Stomach (tissue), 9 donors: ENCODE measurements around the gene MAGI1. TPM values are rescaled to one million over a fixed set of nuclear protein-coding genes. Genes with fewer than 3 reads are reported as not detected.

ENCODE experiments used
- DNase-seq, 2 donors: peaks; one replicate each; pipeline versions ENCODE4 v3.0.0 to v3.0.0-alpha.2; 2013 to 2019
- H3K27ac ChIP-seq, 5 donors: fragments of 200-600 bp in 4 of 5; sonication (generic) in 4 of 5; one replicate each; pipeline ENCODE4 v1.5.1; 2013 to 2019; ENCODE audit warnings: mild to moderate bottlenecking in 1 of 5, moderate library complexity in 1 of 5
- H3K27me3 ChIP-seq, 3 donors: fragments of 200-600 bp; sonication (generic); one replicate each; pipeline ENCODE4 v1.5.1; 2017 to 2019; ENCODE audit warnings: mixed run types in 1 of 3
- H3K36me3 ChIP-seq, 4 donors: fragments of 200-600 bp; sonication (generic); 1 replicate in 3 of 4; 2 replicates in 1 of 4; pipeline ENCODE4 v1.5.1; 2016 to 2019
- H3K4me1 ChIP-seq, 4 donors: fragments of 200-600 bp; sonication (generic); one replicate each; pipeline ENCODE4 v1.5.1; 2016 to 2019
- H3K4me3 ChIP-seq, 4 donors: fragments of 200-600 bp; sonication (generic) in 3 of 4; one replicate each; pipeline ENCODE4 v1.5.1; 2016 to 2019; ENCODE audit warnings: mild to moderate bottlenecking in 1 of 4
- H3K9me3 ChIP-seq, 4 donors: fragments of 200-600 bp; sonication (generic); one replicate each; pipeline ENCODE4 v1.5.1; 2016 to 2019
- EP300 ChIP-seq: sonication (generic); formaldehyde crosslinking; IDR thresholded peaks from one replicate; pipeline ENCODE4 v1.6.1; 2017; ENCODE audit warnings: antibody characterized with exemption
- POLR2A ChIP-seq, 4 donors: fragments of 450-650 bp; IDR thresholded peaks; one replicate each; pipeline ENCODE4 v1.6.1; 2016; ENCODE audit warnings: antibody characterized with exemption in 4 of 4, control low read depth in 2 of 4, mild to moderate bottlenecking in 1 of 4, moderate library complexity in 1 of 4
- POLR2AphosphoS5 ChIP-seq, 3 donors: sonication (generic); formaldehyde crosslinking; IDR thresholded peaks; one replicate each; pipeline ENCODE4 v1.6.1; 2016; ENCODE audit warnings: antibody characterized with exemption in 3 of 3
- WGBS, 5 donors: extraction: QIAGEN DNeasy Blood & Tissue Kit in 3 of 5; methylation state at CpG; one replicate each; pipeline versions ENCODE4 v1.1.5 to v1.1.7; 2013 to 2018; 5-methylcytosine and 5-hydroxymethylcytosine counted together
- intact Hi-C: fragments of 100-400 bp; cut with DNase I; formaldehyde crosslinking; loops from one replicate; pipeline ENCODE4 v1.15.1; 2023; ENCODE audit warnings: low total_unique reads
- polyA plus RNA-seq, 3 donors: library from polyadenylated mRNA; stranded (reverse); fragments of 200-250 nt; gene quantifications; one replicate each; pipeline ENCODE4 v1.2.3, GENCODE V29; 2013
- total RNA-seq, 5 donors: library from RNA; depleted of rRNA; stranded (reverse); fragments of >200 nt; gene quantifications; one replicate each; pipeline versions ENCODE4 v1.1.0 to v1.2.3, GENCODE V29; 2014 to 2016
- TF ChIP-seq, protein P1 (sequence below), 7 experiments: fragments of 450-650 bp in 4 of 7; fragments of 200-600 bp in 3 of 7; sonication (generic) in 3 of 7; IDR thresholded peaks; one replicate each; pipeline ENCODE4 v1.5.1; 2016 to 2019; ENCODE audit warnings: antibody characterized with exemption in 7 of 7, control low read depth in 2 of 7, mild to moderate bottlenecking in 1 of 7
- donor health status: healthy with polysubstance abuse.
- donor health status: Bipolar disorder and iron deficiency.
- donor health status: healthy.

MAGI1 gene
- total and polyA plus RNA-seq, 8 donors = 5.7 to 237 (median 84.8) TPM

DNA sequence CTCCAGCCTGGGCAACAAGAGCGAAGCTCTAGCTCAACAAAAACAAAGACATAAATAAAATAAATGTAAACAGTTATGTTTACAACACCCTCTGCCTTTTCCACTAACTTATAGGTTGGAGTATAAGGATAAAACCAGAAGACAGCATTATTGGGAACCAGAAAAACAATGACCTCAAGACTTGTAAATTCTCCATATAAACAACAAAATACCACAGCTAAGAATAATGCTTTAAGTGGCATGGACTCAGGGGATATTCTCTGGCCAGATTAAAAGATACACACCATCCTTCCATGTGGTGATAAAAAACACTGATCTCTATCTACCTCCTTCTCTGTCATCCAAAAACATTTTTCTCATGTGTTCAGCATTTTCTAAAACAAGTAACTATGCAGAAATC is 500.6 kb downstream of the MAGI1 start:
- Histone ChIP-seq H3K36me3 (no peaks in the 10 kb centered on the region), H3K9me3 (no peaks in the 10 kb centered on the region), H3K27ac (no peak overlapping the region), H3K4me1 (peaks cover 0 to 56% (median 3%) of the 10 kb centered on the region in 4 donors), H3K27me3 (no peaks in the 10 kb centered on the region), H3K4me3 (no peak overlapping the region)
- TF ChIP-seq POLR2A (IDR thresholded peaks at IDR 0.05) (no peak), EP300 (no peak), POLR2AphosphoS5 (IDR thresholded peaks at IDR 0.05) (no peak)
- TF ChIP-seq, protein P1, sequence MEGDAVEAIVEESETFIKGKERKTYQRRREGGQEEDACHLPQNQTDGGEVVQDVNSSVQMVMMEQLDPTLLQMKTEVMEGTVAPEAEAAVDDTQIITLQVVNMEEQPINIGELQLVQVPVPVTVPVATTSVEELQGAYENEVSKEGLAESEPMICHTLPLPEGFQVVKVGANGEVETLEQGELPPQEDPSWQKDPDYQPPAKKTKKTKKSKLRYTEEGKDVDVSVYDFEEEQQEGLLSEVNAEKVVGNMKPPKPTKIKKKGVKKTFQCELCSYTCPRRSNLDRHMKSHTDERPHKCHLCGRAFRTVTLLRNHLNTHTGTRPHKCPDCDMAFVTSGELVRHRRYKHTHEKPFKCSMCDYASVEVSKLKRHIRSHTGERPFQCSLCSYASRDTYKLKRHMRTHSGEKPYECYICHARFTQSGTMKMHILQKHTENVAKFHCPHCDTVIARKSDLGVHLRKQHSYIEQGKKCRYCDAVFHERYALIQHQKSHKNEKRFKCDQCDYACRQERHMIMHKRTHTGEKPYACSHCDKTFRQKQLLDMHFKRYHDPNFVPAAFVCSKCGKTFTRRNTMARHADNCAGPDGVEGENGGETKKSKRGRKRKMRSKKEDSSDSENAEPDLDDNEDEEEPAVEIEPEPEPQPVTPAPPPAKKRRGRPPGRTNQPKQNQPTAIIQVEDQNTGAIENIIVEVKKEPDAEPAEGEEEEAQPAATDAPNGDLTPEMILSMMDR (IDR thresholded peaks at IDR 0.05) = no peak
- DNase-seq = no peak
- WGBS, 5 donors = 69 to 91% (median 89%) methylated on average over 1 of the region's 1 CpG
- intact Hi-C loops = no loop called here

DNA sequence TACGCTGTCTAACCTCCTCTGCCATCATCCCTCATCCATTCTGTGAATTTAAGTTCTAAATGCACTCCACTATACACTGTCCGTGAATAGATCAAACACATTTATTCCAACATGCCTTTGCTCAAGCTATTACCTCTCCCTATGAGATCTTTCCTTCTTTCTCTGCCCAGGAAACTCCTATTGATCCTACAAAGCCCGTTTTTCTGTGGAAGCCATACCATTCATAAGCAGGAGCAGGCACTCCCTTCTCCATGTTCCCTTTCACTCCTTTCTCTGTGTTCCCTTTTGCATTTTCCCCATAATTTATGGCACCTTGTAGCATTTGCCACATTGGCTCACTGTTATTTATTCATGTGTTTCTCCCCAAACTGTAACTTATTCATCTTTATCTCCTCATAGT is 501.6 kb downstream of the MAGI1 start:
- WGBS, 5 donors = 82 to 95% (median 92%) methylated on average over 3 of the region's 3 CpGs
- Histone ChIP-seq H3K9me3 (no peaks in the 10 kb centered on the region), H3K27me3 (no peaks in the 10 kb centered on the region), H3K4me1 (peaks cover 0 to 62% (median 3%) of the 10 kb centered on the region in 4 donors), H3K27ac (no peak overlapping the region), H3K36me3 (no peaks in the 10 kb centered on the region), H3K4me3 (no peak overlapping the region)
- DNase-seq = no peak
- intact Hi-C loops = no loop called here
- TF ChIP-seq EP300 (no peak), POLR2AphosphoS5 (IDR thresholded peaks at IDR 0.05) (no peak), POLR2A (IDR thresholded peaks at IDR 0.05) (no peak)
- TF ChIP-seq, protein P1 (IDR thresholded peaks at IDR 0.05) = no peak

DNA sequence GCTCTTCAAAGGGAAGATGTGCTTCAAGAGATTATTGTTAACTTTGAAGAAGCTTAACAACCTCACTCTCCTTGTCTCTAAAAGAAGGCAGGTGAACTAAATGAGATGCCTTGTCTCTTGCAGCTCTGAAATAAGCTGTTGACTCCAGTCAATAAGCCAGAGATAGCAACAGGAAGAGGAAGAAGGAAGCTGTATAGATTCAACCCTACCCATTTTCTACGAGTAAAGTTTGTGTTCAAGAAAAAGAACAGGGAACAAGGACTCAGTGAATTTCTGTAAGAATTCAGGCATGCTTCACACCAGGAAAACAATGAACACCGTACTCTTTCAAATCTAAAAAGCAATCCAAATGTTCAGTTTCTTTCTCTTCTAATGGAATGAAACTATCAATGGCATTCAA is 503.5 kb downstream of the MAGI1 start:
- WGBS, 5 donors = 51 to 66% (median 56%) methylated on average over 2 of the region's 2 CpGs
- Histone ChIP-seq H3K36me3 (no peaks in the 10 kb centered on the region), H3K27ac (no peak overlapping the region), H3K9me3 (no peaks in the 10 kb centered on the region), H3K27me3 (no peaks in the 10 kb centered on the region), H3K4me1 (peaks cover 0 to 62% (median 3%) of the 10 kb centered on the region in 4 donors), H3K4me3 (no peak overlapping the region)
- intact Hi-C loops = no loop called here
- TF ChIP-seq POLR2AphosphoS5 (IDR thresholded peaks at IDR 0.05) = no peak
- TF ChIP-seq EP300 = no peak
- TF ChIP-seq, protein P1 (IDR thresholded peaks at IDR 0.05) = no peak
- TF ChIP-seq POLR2A (IDR thresholded peaks at IDR 0.05) = no peak
- no peak for DNase-seq

DNA sequence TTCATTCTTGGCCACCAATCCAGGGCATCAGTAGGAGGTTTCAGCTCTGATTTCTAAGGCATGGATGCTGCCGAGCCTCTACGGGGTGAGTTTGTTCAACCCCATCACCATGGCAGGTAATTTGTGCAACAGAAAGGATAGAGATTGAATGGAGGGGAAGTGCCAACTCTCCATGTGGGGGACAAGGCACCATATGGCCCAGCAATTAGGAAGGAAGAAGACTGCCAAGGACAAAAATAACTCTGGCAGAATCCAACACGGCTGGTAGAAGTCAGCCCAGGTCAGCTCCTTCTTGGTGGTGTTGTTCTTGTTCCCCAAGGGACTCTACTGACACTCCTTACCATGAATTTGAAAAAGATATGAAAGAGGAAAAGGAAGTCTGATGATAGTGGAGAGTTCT is 503.9 kb downstream of the MAGI1 start:
- no peak for DNase-seq
- Histone ChIP-seq H3K36me3 (no peaks in the 10 kb centered on the region), H3K27me3 (no peaks in the 10 kb centered on the region), H3K9me3 (no peaks in the 10 kb centered on the region), H3K4me1 (peaks cover 0 to 61% (median 3%) of the 10 kb centered on the region in 4 donors), H3K4me3 (no peak overlapping the region), H3K27ac (no peak overlapping the region)
- 71 to 83% (median 78%) methylated on average over 3 of the region's 3 CpGs for WGBS, 5 donors
- intact Hi-C loops = no loop called here
- no peak for TF ChIP-seq POLR2A (IDR thresholded peaks at IDR 0.05)
- TF ChIP-seq EP300 = no peak
- TF ChIP-seq, protein P1 (IDR thresholded peaks at IDR 0.05) = no peak
- no peak for TF ChIP-seq POLR2AphosphoS5 (IDR thresholded peaks at IDR 0.05)
